COLO829 (cell line): ENCODE data around the gene ARFIP2.

Source experiments
- DNase-seq: peaks from one replicate; pipeline ENCODE4 v3.0.0; 2012; ENCODE audit warnings: low spot score

ARFIP2 gene

GRCh38 chr11:6443269-6444003 is 37.7 kb downstream of the ARFIP2 start:
- peak; percentile 75 for DNase-seq

- no peak for DNase-seq
Measured at GRCh38 chr11:6442441-6442840, 38.7 kb downstream of the ARFIP2 start.

- no peak for DNase-seq
Measured at GRCh38 chr11:6440906-6441358, 40.2 kb downstream of the ARFIP2 start, which contains the start of gene HPX. Gene HPX, minus strand, starts transcription at chr11:6440987. Its CDS starts 24 bp downstream, at chr11:6440963.

- DNase-seq = peak; percentile 50
Measured at GRCh38 chr11:6438979-6439571, 42.1 kb downstream of the ARFIP2 start.

DNA sequence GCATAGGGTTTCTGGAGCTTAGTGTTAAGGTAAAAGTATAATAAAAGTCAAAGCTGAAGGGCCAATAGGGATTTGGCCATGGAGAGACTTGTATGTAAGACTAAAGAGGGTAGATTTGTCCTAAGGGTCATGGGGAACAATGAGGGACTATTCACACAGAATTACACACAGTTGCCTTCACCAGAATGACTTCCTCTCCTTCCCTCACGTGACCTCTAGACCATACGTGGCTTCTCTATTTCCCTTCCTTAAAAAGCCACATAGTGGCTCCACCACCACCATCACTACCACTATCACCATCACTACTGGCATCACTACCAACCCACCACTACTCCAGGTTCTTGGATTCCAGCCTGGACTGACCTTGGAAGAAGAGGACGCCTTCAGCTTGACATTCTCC is 43.1 kb downstream of the ARFIP2 start:
- DNase-seq = peak; percentile 50

- no peak for DNase-seq
Measured at GRCh38 chr11:6437423-6437822, 43.7 kb downstream of the ARFIP2 start.

DNA sequence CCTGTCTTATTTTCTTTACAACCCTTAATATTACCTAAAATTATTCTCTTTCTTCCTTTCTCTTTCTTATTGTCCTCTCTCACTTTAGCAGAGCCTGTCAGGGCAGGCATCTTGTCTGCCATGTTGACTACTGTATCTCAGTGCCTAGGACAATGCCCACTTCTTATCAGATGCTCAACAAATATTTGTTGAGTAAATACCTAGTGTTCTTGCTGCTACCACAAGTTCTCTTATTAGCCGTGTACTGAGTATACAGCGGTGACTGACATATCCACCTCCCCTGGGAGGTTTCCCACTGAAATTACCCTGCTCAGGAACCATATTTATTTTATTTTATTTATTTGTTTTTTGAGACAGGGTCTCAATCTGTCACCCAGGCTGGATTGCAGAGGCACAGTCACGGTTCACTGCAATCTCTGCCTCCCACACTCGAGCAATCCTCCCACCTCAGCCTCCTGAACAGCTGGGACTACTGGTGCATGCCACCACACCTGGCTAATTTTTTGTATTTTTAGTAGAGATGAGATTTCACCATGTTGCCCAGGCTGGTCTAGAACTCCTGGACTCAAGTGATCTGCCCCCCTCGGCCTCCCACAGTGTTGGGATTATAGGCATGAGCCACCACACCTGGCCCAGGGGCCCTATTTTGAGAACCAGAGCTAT is 47.0 kb downstream of the ARFIP2 start:
- DNase-seq = no peak

DNA sequence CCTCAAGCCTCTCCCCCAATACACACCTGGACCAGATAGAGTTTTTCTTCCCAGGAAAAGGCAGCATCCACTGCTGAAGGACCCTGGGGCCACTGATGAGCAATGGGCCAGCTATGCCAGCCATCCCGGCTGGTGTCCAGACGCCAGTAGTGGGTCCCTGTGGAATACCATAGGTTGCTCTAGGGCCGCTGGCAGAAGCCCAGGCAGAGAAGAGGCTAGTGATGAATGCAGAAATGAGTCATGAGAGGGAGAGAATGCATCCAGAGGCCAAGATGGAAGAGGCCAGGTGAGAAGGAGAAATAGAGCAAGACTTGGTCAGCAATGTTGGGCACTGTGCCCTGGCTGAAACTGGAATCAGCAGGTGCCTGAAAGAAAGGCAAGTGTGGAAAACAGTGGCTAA is 49.3 kb downstream of the ARFIP2 start:
- DNase-seq = peak; percentile 31

- DNase-seq = no peak
Measured at GRCh38 chr11:6427516-6427915, 53.6 kb downstream of the ARFIP2 start.
